Sigmoid colon (tissue), 7 donors: Measurements from ENCODE around the gene GLYR1. TPM values are rescaled to one million over a fixed set of nuclear protein-coding genes. Genes with fewer than 3 reads are reported as not detected.

ENCODE experiments used
- DNase-seq: peaks from one replicate; pipeline ENCODE4 v3.0.0-alpha.2; 2019
- H3K27ac ChIP-seq, 4 donors: fragments of 200-600 bp; sonication (generic); one replicate each; pipeline ENCODE4 v1.5.1; 2016 to 2019; ENCODE audit warnings: mild to moderate bottlenecking in 1 of 4
- H3K27me3 ChIP-seq, 3 donors: fragments of 200-600 bp; sonication (generic); one replicate each; pipeline ENCODE4 v1.5.1; 2019; ENCODE audit warnings: mild to moderate bottlenecking in 1 of 3
- H3K36me3 ChIP-seq, 4 donors: fragments of 200-600 bp; sonication (generic); one replicate each; pipeline ENCODE4 v1.5.1; 2016 to 2019
- H3K4me1 ChIP-seq, 4 donors: fragments of 200-600 bp; sonication (generic); one replicate each; pipeline ENCODE4 v1.5.1; 2017 to 2019
- H3K4me3 ChIP-seq, 4 donors: fragments of 200-600 bp; sonication (generic); one replicate each; pipeline ENCODE4 v1.5.1; 2017 to 2019; ENCODE audit warnings: mild to moderate bottlenecking in 2 of 4, moderate library complexity in 1 of 4
- H3K9me3 ChIP-seq, 4 donors: fragments of 200-600 bp in 3 of 4; sonication (generic) in 3 of 4; one replicate each; pipeline versions ENCODE4 v1.5.1 to v1.6.1; 2013 to 2019
- CTCF ChIP-seq, 4 experiments: fragments of 450-650 bp in 3 of 4; fragments of 200-600 bp in 1 of 4; IDR thresholded peaks; one replicate each; pipeline ENCODE4 v1.5.1; 2016 to 2019; ENCODE audit warnings: antibody characterized with exemption in 4 of 4, mild to moderate bottlenecking in 3 of 4, moderate library complexity in 2 of 4
- EP300 ChIP-seq, 4 donors: sonication (generic); formaldehyde crosslinking; IDR thresholded peaks; one replicate each; pipeline ENCODE4 v1.6.1; 2017; ENCODE audit warnings: antibody characterized with exemption in 4 of 4
- POLR2A ChIP-seq, 2 donors: fragments of 450-650 bp; IDR thresholded peaks; one replicate each; pipeline ENCODE4 v1.6.1; 2016; ENCODE audit warnings: antibody characterized with exemption in 2 of 2, mild to moderate bottlenecking in 2 of 2, moderate library complexity in 2 of 2
- POLR2AphosphoS5 ChIP-seq, 4 donors: sonication (generic); formaldehyde crosslinking; IDR thresholded peaks; one replicate each; pipeline ENCODE4 v1.6.1; 2017; ENCODE audit warnings: antibody characterized with exemption in 4 of 4
- WGBS, 2 donors: extraction: QIAGEN DNeasy Blood & Tissue Kit; methylation state at CpG; one replicate each; pipeline ENCODE4 v1.1.7; 2013; 5-methylcytosine and 5-hydroxymethylcytosine counted together
- intact Hi-C: fragments of 100-400 bp; cut with DNase I; formaldehyde crosslinking; loops from one replicate; pipeline ENCODE4 v1.15.1; 2023
- polyA plus RNA-seq, 3 donors: library from polyadenylated mRNA; stranded (reverse); fragments of 200-250 nt; gene quantifications; one replicate each; pipeline ENCODE4 v1.2.3, GENCODE V29; 2013
- total RNA-seq, 4 donors: library from RNA; depleted of rRNA; stranded (reverse); fragments of >200 nt; gene quantifications; one replicate each; pipeline ENCODE4 v1.1.0, GENCODE V29; 2016
- donor health status: healthy with polysubstance abuse.
- donor health status: Bipolar disorder and iron deficiency.
- donor health status: healthy.

GLYR1 gene
- total and polyA plus RNA-seq, 7 donors = 48.0 to 70.5 (median 59.9) TPM

GRCh38 chr16:4884972-4885874 is 38.1 kb upstream of the GLYR1 start:
- H3K9me3 ChIP-seq = no peaks in the 10 kb centered on the region
- WGBS, 2 donors = 95 to 96% methylated on average over 45 of the region's 45 CpGs
- DNase-seq = no peak
- no peak for TF ChIP-seq CTCF (IDR thresholded peaks at IDR 0.05)
- TF ChIP-seq EP300 (IDR thresholded peaks at IDR 0.05) = no peak
- TF ChIP-seq POLR2AphosphoS5 (IDR thresholded peaks at IDR 0.05) = no peak
- no peak for TF ChIP-seq POLR2A (IDR thresholded peaks at IDR 0.05)
- no peak overlapping the region for H3K4me3 ChIP-seq
- intact Hi-C loops = no loop called here
- H3K4me1 ChIP-seq = peaks cover 0 to 16% (median 10%) of the 10 kb centered on the region in 4 donors
- peaks cover 30 to 89% (median 59%) of the 10 kb centered on the region in 4 donors for H3K36me3 ChIP-seq
- H3K27me3 ChIP-seq = no peaks in the 10 kb centered on the region
- H3K27ac ChIP-seq = no peak overlapping the region

GRCh38 chr16:4884209-4884608 is 37.1 kb upstream of the GLYR1 start:
- H3K4me3 ChIP-seq = no peak overlapping the region
- H3K27me3 ChIP-seq = no peaks in the 10 kb centered on the region
- no peak overlapping the region for H3K27ac ChIP-seq
- peaks cover 0 to 16% (median 10%) of the 10 kb centered on the region in 4 donors for H3K4me1 ChIP-seq
- no peaks in the 10 kb centered on the region for H3K9me3 ChIP-seq
- no peak for DNase-seq
- TF ChIP-seq POLR2AphosphoS5 (IDR thresholded peaks at IDR 0.05) (no peak), POLR2A (IDR thresholded peaks at IDR 0.05) (no peak), EP300 (IDR thresholded peaks at IDR 0.05) (no peak), CTCF (IDR thresholded peaks at IDR 0.05) (no peak)
- intact Hi-C loops = no loop called here
- H3K36me3 ChIP-seq = peaks cover 36 to 92% (median 64%) of the 10 kb centered on the region in 4 donors
- 95 to 96% methylated on average over 34 of the region's 34 CpGs for WGBS, 2 donors

- peaks cover 0 to 16% (median 10%) of the 10 kb centered on the region in 4 donors for H3K4me1 ChIP-seq
- TF ChIP-seq EP300 (IDR thresholded peaks at IDR 0.05) = no peak
- no peak for TF ChIP-seq POLR2AphosphoS5 (IDR thresholded peaks at IDR 0.05)
- TF ChIP-seq POLR2A (IDR thresholded peaks at IDR 0.05) = no peak
- no peak for TF ChIP-seq CTCF (IDR thresholded peaks at IDR 0.05)
- no peaks in the 10 kb centered on the region for H3K9me3 ChIP-seq
- 98% methylated on average over 25 of the region's 25 CpGs for WGBS, 2 donors
- no peak overlapping the region for H3K4me3 ChIP-seq
- no peak overlapping the region for H3K27ac ChIP-seq
- H3K27me3 ChIP-seq = no peaks in the 10 kb centered on the region
- DNase-seq = no peak
- intact Hi-C loops = no loop called here
- peaks cover 38 to 95% (median 70%) of the 10 kb centered on the region in 4 donors for H3K36me3 ChIP-seq
Observed at GRCh38 chr16:4883501-4883900, 36.4 kb upstream of the GLYR1 start.

GRCh38 chr16:4882633-4883285 is 35.7 kb upstream of the GLYR1 start:
- peaks cover 45 to 95% (median 76%) of the 10 kb centered on the region in 4 donors for H3K36me3 ChIP-seq
- TF ChIP-seq EP300 (IDR thresholded peaks at IDR 0.05) = no peak
- no peak for TF ChIP-seq POLR2AphosphoS5 (IDR thresholded peaks at IDR 0.05)
- no peak for TF ChIP-seq CTCF (IDR thresholded peaks at IDR 0.05)
- TF ChIP-seq POLR2A (IDR thresholded peaks at IDR 0.05) = no peak
- no peak overlapping the region for H3K4me3 ChIP-seq
- 82 to 89% methylated on average over 11 of the region's 11 CpGs for WGBS, 2 donors
- no peaks in the 10 kb centered on the region for H3K9me3 ChIP-seq
- intact Hi-C loops = no loop called here
- no peaks in the 10 kb centered on the region for H3K27me3 ChIP-seq
- no peak for DNase-seq
- H3K4me1 ChIP-seq = peaks cover 0 to 16% (median 10%) of the 10 kb centered on the region in 4 donors
- peak overlapping the region in 1 of 4 donors; percentile 17 for H3K27ac ChIP-seq
